K562 (cell line): ENCODE results near the gene TRAF3.

Experiments
- BRD9 ChIP-seq: fragments of 450-650 bp; IDR thresholded peaks from 2 replicates; pipeline ENCODE4 v1.6.1; 2018; ENCODE audit warnings: low read depth; ENCODE audit not compliant: partially characterized antibody
- EGR1 ChIP-seq: fragments of 450-650 bp; conservative IDR thresholded peaks from 2 replicates; pipeline ENCODE4 v1.6.1; 2017; ENCODE audit warnings: mild to moderate bottlenecking
- MXI1 ChIP-seq: IDR thresholded peaks from 2 replicates; pipeline ENCODE4 v1.6.1; 2011; ENCODE audit warnings: low read depth, mild to moderate bottlenecking, improper control_type of control experiment, low read length
- RBM39 ChIP-seq: fragments of 200-400 bp; formaldehyde crosslinking; optimal IDR thresholded peaks from 2 replicates; pipeline ENCODE3; 2018; ENCODE audit warnings: low read depth, low read length
- SPI1 ChIP-seq: IDR thresholded peaks from 2 replicates; pipeline ENCODE4 v1.6.1; 2011; ENCODE audit warnings: low read depth, low read length, control low read depth, borderline replicate concordance
- TF ChIP-seq, protein P1 (sequence below), 3 experiments: IDR thresholded peaks in 2 of 3; conservative IDR thresholded peaks in 1 of 3; 2 replicates each; pipeline ENCODE4 v1.5.1; 2011 to 2012; ENCODE audit warnings: low read length in 3 of 3, mild to moderate bottlenecking in 3 of 3, control low read depth in 2 of 3, improper control_type of control experiment in 1 of 3, inconsistent platforms in 1 of 3, low read depth in 1 of 3, mixed read lengths in 1 of 3, moderate library complexity in 1 of 3; ENCODE audit not compliant: insufficient read depth in 2 of 3
- TF ChIP-seq, protein P2 (sequence below), 2 experiments: fragments of 250-450 bp in 1 of 2; fragments of 450-650 bp in 1 of 2; sonication (Bioruptor Pico) in 1 of 2; IDR thresholded peaks; 2 replicates each; pipeline versions ENCODE4 v1.6.1 to v1.8.0; 2016 to 2021; ENCODE audit warnings: mild to moderate bottlenecking in 2 of 2, moderate library complexity in 2 of 2, missing compliant biosample characterization in 1 of 2, missing genetic modification characterization in 1 of 2
- TF ChIP-seq, protein P3 (sequence below): fragments of 200-400 bp; formaldehyde crosslinking; IDR thresholded peaks from 2 replicates; pipeline ENCODE4 v1.6.1; 2017; ENCODE audit warnings: mild to moderate bottlenecking, low read depth, low read length, moderate library complexity

GRCh38 chr14:102862154-102862773 lies 85.0 kb downstream of the TRAF3 start:
- TF ChIP-seq EGR1 (no peak), SPI1 (no peak), RBM39 (no peak), BRD9 (no peak), MXI1 (no peak)
- TF ChIP-seq, protein P1, sequence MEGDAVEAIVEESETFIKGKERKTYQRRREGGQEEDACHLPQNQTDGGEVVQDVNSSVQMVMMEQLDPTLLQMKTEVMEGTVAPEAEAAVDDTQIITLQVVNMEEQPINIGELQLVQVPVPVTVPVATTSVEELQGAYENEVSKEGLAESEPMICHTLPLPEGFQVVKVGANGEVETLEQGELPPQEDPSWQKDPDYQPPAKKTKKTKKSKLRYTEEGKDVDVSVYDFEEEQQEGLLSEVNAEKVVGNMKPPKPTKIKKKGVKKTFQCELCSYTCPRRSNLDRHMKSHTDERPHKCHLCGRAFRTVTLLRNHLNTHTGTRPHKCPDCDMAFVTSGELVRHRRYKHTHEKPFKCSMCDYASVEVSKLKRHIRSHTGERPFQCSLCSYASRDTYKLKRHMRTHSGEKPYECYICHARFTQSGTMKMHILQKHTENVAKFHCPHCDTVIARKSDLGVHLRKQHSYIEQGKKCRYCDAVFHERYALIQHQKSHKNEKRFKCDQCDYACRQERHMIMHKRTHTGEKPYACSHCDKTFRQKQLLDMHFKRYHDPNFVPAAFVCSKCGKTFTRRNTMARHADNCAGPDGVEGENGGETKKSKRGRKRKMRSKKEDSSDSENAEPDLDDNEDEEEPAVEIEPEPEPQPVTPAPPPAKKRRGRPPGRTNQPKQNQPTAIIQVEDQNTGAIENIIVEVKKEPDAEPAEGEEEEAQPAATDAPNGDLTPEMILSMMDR (IDR thresholded peaks at IDR 0.05 in 2 of 3, conservative IDR thresholded peaks at IDR 0.05 in 1 of 3; ENCODE audit: insufficient read depth in 2 of 3, low read depth in 1 of 3, low read length in 3 of 3): no peak
- TF ChIP-seq, protein P2, sequence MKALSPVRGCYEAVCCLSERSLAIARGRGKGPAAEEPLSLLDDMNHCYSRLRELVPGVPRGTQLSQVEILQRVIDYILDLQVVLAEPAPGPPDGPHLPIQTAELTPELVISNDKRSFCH (CRISPR knock-in tag; IDR thresholded peaks at IDR 0.05): no peak
- TF ChIP-seq, protein P2 (tag; IDR thresholded peaks at IDR 0.05): no peak
- TF ChIP-seq, protein P3, sequence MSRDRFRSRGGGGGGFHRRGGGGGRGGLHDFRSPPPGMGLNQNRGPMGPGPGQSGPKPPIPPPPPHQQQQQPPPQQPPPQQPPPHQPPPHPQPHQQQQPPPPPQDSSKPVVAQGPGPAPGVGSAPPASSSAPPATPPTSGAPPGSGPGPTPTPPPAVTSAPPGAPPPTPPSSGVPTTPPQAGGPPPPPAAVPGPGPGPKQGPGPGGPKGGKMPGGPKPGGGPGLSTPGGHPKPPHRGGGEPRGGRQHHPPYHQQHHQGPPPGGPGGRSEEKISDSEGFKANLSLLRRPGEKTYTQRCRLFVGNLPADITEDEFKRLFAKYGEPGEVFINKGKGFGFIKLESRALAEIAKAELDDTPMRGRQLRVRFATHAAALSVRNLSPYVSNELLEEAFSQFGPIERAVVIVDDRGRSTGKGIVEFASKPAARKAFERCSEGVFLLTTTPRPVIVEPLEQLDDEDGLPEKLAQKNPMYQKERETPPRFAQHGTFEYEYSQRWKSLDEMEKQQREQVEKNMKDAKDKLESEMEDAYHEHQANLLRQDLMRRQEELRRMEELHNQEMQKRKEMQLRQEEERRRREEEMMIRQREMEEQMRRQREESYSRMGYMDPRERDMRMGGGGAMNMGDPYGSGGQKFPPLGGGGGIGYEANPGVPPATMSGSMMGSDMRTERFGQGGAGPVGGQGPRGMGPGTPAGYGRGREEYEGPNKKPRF: no peak
